Subcutaneous abdominal adipose tissue (tissue), 5 donors: ENCODE data around the gene NIP7.

ENCODE experiments used
- H3K27ac ChIP-seq: one replicate; pipeline ENCODE4 v1.7.0; 2013; ENCODE audit warnings: low read depth, mild to moderate bottlenecking, inconsistent platforms, low read length, moderate library complexity
- H3K27me3 ChIP-seq, 5 donors: one replicate each; pipeline ENCODE4 v1.7.0; 2013; ENCODE audit warnings: low read length in 5 of 5, inconsistent platforms in 1 of 5; ENCODE audit not compliant: control insufficient read depth in 5 of 5, insufficient read depth in 4 of 5
- H3K36me3 ChIP-seq, 5 donors: one replicate each; pipeline ENCODE4 v1.7.0; 2013; ENCODE audit warnings: low read length in 5 of 5; ENCODE audit not compliant: control insufficient read depth in 5 of 5, insufficient read depth in 5 of 5
- H3K4me1 ChIP-seq, 5 donors: one replicate each; pipeline ENCODE4 v1.7.0; 2013; ENCODE audit warnings: low read length in 5 of 5, mild to moderate bottlenecking in 3 of 5, moderate library complexity in 1 of 5; ENCODE audit not compliant: control insufficient read depth in 5 of 5, insufficient read depth in 5 of 5
- H3K4me3 ChIP-seq, 5 donors: one replicate each; pipeline ENCODE4 v1.7.0; 2013; ENCODE audit warnings: low read length in 5 of 5, low read depth in 1 of 5
- H3K9ac ChIP-seq, 5 donors: one replicate each; pipeline ENCODE4 v1.7.0; 2013; ENCODE audit warnings: low read length in 5 of 5, mild to moderate bottlenecking in 4 of 5, moderate library complexity in 3 of 5
- H3K9me3 ChIP-seq, 5 donors: one replicate each; pipeline ENCODE4 v1.7.0; 2013; ENCODE audit warnings: low read length in 5 of 5; ENCODE audit not compliant: control insufficient read depth in 5 of 5
- donor health status: healthy.
- donor health status: healthy.
- donor health status: healthy.
- donor health status: healthy.
- donor health status: healthy.

Gene NIP7

DNA sequence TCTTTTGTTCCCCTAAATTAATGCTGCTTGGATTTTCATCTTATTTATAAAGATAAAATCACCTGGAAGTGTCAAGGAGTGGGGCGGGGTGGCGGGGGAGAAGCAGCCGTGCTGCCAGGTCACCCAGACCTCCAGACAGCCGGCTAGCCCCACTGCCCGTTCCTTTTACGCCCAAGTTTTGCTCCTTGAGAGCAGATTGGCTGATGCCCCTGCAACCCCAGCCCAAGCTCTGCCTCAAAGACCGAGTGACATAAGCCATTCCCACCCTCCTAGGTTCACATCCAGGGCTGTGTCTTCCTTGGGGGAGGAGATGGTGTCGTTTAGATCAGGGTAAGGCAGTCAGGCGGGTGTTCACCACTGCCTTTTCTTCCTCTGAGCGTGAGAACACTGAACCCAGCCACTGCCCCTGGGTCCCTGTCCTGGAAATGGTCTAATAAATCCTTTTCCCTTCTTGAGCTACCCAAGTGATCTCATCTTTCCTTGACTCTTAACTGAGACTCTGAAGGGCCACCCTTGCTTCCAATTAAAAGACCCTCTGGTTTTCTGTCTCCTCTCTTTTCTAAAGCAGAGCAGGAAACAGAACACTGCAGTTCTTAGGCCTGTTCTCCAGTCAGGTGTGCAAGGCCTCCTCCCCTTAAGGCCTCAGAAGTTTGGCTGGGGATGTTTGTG is 14.9 kb upstream of the NIP7 start:
- Histone ChIP-seq H3K9me3 (no peaks in the 10 kb centered on the region), H3K36me3 (peaks cover 0 to 73% (median 64%) of the 10 kb centered on the region in 5 donors), H3K9ac (no peak overlapping the region), H3K4me3 (no peak overlapping the region), H3K27ac (no peak overlapping the region), H3K4me1 (peaks cover 7 to 54% (median 37%) of the 10 kb centered on the region in 5 donors), H3K27me3 (no peaks in the 10 kb centered on the region)

DNA sequence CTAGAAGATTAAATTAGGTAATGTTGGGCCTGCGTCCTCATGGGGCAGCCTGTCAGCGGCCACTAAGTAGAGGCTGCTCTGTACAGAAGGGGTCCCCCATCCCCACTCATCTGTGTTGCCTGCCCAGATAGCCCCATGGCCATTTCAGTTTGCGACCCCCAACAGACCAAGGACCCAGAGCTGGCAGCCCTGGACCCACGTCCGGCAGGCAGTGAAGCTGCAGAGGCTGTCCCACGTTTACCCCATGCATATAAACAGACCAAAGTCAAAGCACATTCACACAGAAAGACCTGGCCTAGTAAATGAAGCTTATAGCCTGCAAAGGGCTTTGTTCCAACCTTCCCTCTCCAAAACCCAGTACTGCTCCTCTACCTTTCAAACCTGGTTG is 13.8 kb upstream of the NIP7 start:
- Histone ChIP-seq H3K36me3 (peaks cover 0 to 63% (median 54%) of the 10 kb centered on the region in 5 donors), H3K4me1 (peaks cover 7 to 59% (median 43%) of the 10 kb centered on the region in 5 donors), H3K9ac (peak overlapping the region in 1 of 5 donors; percentile 23), H3K27ac (no peak overlapping the region), H3K27me3 (no peaks in the 10 kb centered on the region), H3K4me3 (no peak overlapping the region), H3K9me3 (no peaks in the 10 kb centered on the region)

DNA sequence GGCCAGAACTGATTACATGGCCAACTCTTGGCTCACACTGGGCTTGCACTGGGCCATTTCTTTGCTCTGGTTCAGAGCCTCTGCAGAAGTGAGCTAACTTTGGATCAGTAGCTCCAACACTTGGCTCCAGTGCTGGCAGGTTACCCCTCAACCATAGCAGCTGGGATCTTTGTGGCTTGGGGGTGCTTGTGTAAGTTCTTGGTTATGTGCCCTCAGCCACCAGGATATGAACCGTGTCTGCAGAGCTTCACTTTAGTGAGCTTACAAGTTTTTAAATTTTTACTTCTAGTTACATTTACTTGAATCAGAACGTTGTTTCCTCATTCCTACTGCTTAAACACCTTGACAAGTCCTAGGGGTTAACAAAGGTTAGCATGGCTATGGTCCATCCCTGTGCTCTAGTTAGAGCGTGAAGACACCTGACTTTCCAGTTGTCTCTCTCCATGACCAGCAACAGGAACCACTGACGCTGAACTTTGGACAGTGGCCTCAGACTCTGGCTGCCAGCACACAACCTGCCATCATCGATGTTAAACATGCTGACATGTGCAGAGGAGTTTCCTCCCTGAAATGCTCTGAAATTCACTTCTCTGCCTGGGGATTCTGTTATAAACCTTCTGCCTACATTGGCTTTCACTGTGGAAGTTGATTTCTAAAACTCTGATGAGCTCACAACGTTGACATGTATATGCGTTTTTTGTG is 13.2 kb upstream of the NIP7 start:
- Histone ChIP-seq H3K4me1 (peaks cover 7 to 64% (median 49%) of the 10 kb centered on the region in 5 donors), H3K9me3 (no peaks in the 10 kb centered on the region), H3K27me3 (no peaks in the 10 kb centered on the region), H3K9ac (peak overlapping the region in 1 of 5 donors; percentile 23), H3K36me3 (peaks cover 0 to 57% (median 48%) of the 10 kb centered on the region in 5 donors), H3K27ac (no peak overlapping the region), H3K4me3 (no peak overlapping the region)

DNA sequence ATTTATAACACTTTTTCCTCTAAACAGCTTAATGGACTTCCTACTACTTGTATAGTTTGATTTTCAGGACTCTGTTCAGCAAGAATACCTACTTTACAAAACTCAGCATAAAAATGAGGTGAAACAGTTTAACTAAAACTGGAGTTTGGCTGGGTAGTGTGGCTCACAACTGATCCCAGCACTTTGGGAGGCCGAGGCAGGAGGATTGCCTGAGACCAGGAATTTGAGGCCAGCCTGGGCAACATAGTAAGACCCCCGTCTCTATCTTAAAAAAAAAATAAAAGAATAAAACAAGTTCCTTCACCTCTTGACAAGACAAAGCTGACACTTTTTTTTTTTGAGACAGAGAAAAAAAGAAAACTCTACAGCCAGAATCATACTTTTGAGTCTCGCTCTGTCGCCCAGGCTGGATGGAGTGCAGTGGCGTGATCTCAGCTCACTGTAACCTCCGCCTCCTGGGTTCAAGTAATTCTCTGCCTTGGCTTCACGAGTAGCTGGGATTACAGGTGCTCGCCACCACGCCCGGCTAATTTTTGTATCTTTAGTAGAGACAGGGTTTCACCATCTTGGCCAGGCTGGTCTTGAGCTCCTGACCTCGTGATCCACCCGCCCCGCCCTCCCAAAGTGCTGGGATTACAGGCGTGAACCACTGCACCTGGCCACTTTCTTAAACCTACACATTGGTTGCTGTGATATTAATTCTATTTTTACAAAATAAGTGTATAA is 11.8 kb upstream of the NIP7 start:
- Histone ChIP-seq H3K27ac (no peak overlapping the region), H3K36me3 (peaks cover 0 to 55% (median 43%) of the 10 kb centered on the region in 5 donors), H3K9ac (peak overlapping the region in 1 of 5 donors; percentile 68), H3K9me3 (no peaks in the 10 kb centered on the region), H3K4me3 (no peak overlapping the region), H3K4me1 (peaks cover 7 to 64% (median 49%) of the 10 kb centered on the region in 5 donors), H3K27me3 (no peaks in the 10 kb centered on the region)

DNA sequence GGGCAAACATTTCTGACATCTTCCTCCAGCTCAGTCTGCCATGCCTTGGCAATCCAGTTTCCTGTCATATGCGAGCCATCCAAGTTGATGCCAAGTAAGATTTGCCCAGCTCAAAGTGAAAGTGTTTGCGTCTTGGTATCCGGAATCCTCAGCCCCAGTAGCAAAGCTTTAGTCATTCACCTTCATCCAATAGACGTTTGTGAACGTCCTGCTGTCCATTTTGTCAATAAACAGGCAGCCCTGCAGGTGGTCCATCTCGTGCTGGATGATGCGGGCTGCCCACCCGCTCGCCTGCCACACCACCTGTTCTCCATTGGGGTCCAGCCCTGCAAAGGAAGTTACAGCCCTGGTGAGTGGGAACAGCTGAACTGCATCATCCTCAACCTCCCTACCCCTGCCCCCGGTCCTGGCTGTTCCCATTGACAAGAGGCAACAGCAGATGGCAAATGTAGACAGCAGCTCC is 10.7 kb upstream of the NIP7 start:
- H3K36me3 ChIP-seq: peaks cover 0 to 55% (median 43%) of the 10 kb centered on the region in 5 donors
- H3K27ac ChIP-seq: peak overlapping the region; percentile 76
- peak overlapping the region; percentile 17 to 90 (median 73) for H3K4me3 ChIP-seq
- H3K9me3 ChIP-seq: no peaks in the 10 kb centered on the region
- no peaks in the 10 kb centered on the region for H3K27me3 ChIP-seq
- peaks cover 7 to 59% (median 47%) of the 10 kb centered on the region in 5 donors for H3K4me1 ChIP-seq
- peak overlapping the region in 3 of 5 donors; percentile 21 to 80 (median 68) for H3K9ac ChIP-seq

DNA sequence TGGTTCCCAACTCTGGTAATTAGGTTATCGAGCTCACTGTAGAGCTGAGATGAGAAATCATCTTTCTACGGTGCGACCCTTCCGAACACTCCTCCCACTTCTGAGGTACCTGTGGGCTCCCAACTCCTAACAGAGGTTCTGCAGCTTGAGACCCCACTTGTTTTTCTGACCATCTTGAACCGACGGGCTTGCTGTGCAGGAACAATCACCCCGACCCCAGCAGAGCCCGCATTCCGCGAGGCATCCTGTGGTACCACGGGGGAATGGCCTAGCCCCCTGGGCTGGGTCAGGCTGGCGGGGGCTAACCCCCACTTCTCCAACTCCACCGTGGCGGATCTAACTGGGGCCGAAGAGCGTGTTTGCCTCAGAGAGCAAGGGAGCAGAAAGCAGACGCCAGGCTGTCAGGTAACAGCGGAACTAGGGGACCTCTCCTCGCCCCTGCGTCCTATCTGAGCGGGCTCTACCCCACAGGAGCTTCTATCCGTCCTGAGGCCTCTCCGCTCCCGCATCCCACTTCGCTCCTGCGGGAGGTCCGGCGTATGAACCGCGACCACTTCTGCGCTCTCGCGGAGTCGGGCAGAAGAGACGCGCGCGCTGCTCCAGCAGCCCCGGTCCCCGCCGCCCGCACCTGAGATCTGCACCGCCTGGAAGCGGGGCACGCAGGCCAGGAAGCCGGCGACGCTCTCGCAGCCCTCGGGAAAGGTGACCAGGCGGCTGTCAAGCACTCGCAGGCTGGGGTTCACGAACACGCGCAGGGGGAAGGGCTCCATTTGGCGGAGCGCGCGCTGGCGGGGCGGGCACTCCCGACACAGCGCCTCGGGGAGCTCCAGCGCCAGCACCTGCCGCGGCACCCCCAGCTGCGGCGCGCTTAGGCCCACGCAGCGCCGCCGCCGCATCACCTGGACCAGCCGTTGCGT is 9.9 kb upstream of the NIP7 start:
- H3K9ac ChIP-seq: peak overlapping the region in 4 of 5 donors; percentile 40 to 82 (median 74)
- peak overlapping the region; percentile 76 for H3K27ac ChIP-seq
- peaks cover 0 to 55% (median 45%) of the 10 kb centered on the region in 5 donors for H3K36me3 ChIP-seq
- H3K27me3 ChIP-seq: no peaks in the 10 kb centered on the region
- H3K9me3 ChIP-seq: no peaks in the 10 kb centered on the region
- peak overlapping the region; percentile 72 to 90 (median 78) for H3K4me3 ChIP-seq
- peaks cover 7 to 51% (median 40%) of the 10 kb centered on the region in 5 donors for H3K4me1 ChIP-seq

DNA sequence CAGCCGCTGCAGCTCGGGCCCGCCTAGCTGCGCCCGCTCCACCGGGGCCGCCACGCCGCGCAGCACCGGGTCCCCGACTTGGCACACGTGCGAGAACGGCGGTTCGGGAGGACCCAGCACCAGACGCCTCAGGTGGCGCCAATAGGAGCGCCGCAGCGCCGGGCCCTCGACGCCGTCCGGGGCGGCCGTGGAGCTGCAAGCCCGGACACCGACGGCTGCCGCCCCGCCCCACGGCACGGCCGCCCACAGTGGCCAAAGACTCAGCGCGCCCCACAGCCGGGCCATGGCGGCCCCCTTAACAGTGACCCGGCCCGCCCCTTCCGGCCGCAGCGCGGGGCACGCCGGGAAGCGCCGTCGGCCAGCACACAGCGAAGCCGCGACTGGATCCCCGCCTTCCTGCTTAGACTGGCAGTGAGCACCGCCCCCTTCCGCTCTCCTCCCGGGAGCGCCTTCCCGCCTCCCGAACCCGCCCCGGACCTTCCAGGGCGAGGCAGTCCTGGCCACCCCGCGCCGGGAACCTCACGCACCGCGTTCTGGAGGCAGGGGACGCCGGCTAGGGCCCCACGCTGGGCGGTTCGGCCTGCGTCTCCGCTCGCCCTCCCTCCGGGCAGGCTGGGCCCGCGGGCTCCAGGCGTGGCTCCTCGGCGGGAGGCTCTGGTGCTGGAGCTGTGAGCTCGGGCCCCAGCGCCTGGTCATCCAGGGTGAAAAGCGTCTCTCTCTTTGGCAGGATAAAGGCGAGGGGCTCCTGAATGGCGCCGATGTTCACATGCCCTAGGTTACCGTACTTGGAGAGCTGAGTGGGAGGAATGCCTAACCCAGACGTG is 9.1 kb upstream of the NIP7 start, which contains the start of gene PDF:
Gene PDF (minus strand): TSS at position 303 of the 824 bp plus-strand sequence. CDS start 18 bp downstream, at position 285.
- peak within 1 kb of the TSS; percentile 72 to 90 (median 78) for H3K4me3 ChIP-seq
- H3K9ac ChIP-seq: peak within 1 kb of the TSS; percentile 16 to 91 (median 83)
- H3K4me1 ChIP-seq: peaks cover 7 to 49% (median 39%) of the 10 kb centered on the region in 5 donors
- H3K36me3 ChIP-seq: peaks cover 0 to 57% (median 47%) of the 10 kb centered on the region in 5 donors
- peak within 1 kb of the TSS; percentile 76 for H3K27ac ChIP-seq
- H3K27me3 ChIP-seq: no peaks in the 10 kb centered on the region
- H3K9me3 ChIP-seq: no peaks in the 10 kb centered on the region

DNA sequence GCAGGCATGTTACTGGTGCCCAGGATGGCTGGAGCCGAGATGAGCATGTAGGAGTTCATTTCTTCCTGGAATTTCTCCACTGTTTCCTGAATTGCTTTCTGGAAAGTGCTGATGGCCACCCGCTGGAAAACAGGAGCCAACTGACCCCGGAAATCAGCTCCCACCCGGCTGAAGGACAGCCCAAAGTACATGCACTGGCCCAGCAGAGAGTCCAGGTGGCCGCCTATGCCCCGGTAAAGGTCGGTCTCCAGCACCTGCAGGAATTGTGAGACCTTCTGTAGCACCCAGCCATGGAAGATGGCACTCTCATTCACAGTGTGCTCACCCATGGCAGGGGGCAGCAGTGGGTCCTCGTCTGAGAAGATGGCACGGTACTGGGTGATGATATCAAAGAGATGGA is 4.9 kb upstream of the NIP7 start:
- H3K36me3 ChIP-seq: peaks cover 5 to 48% (median 42%) of the 10 kb centered on the region in 5 donors
- no peaks in the 10 kb centered on the region for H3K27me3 ChIP-seq
- H3K27ac ChIP-seq: no peak overlapping the region
- H3K9me3 ChIP-seq: no peaks in the 10 kb centered on the region
- H3K9ac ChIP-seq: no peak overlapping the region
- H3K4me3 ChIP-seq: no peak overlapping the region
- peaks cover 2 to 31% (median 25%) of the 10 kb centered on the region in 5 donors for H3K4me1 ChIP-seq
